Embryonic facial prominence (tissue), 1 donor: ENCODE measurements around the gene ITPR2.
"Not testable (repeated sequence)": the region's sequence is repeated elsewhere in the genome, so short reads cannot be mapped to it uniquely, and the experiment has no call there.

Experiments used
- DNase-seq: peaks from one replicate; pipeline ENCODE4 v3.0.0-alpha.2; 2016; ENCODE audit errors: extremely low spot score

Gene ITPR2

GRCh38 chr12:26627335-26627734, 205.7 kb downstream of the ITPR2 start:
- no peak for DNase-seq

GRCh38 chr12:26623136-26623535, 209.9 kb downstream of the ITPR2 start:
- DNase-seq = no peak

GRCh38 chr12:26622601-26623000, 210.4 kb downstream of the ITPR2 start:
- DNase-seq = no peak

- no peak for DNase-seq
Observed at GRCh38 chr12:26621932-26622331, 211.1 kb downstream of the ITPR2 start.

DNA sequence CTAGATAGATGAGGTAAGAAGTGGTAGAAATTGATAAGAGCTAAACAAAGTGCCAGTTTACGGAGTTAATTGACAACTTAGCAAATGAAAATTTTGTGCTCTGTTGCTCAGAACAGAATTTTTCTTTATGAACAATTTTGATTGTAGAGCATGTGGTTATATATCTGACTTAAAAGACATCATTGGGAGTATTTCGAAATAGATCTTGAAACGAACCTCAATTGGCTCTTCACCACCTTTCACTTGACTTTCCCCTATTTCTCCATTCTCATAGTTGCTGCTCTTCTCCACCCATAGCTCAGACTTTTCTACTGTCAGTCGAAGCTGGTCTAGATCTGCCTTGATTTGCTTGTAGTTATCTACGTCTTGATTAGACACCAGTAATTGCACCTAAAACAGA, 212.1 kb downstream of the ITPR2 start:
- DNase-seq = no peak

GRCh38 chr12:26617513-26617912, 215.5 kb downstream of the ITPR2 start:
- DNase-seq = no peak

DNA sequence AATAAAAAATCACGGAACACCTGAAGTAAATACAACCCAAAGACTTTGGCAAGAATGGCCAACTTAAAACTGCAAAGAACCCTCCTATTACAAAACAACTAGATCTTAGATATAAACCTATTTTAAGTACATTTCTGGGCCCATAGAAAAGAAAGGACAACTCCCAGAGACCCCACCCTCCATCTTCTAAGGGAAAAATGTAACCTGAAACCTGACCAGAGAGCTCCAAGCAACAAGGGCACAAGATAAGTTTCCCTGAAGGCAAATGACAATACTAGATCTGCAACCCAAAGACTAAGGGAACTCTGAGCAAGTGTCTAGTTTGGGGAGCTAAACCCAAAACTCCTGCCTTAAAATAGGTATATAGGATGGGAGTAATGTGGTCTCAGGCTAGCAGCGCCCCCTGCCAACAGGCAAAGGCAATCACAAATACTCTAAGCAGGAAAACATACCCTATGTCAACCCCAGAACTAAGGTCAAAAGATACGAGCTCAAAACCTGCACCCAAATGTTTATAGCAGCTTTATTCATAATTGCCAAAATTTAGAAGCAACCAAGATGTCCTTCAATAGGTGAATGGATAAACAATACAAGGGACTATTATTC, 218.9 kb downstream of the ITPR2 start:
- DNase-seq = no peak

DNA sequence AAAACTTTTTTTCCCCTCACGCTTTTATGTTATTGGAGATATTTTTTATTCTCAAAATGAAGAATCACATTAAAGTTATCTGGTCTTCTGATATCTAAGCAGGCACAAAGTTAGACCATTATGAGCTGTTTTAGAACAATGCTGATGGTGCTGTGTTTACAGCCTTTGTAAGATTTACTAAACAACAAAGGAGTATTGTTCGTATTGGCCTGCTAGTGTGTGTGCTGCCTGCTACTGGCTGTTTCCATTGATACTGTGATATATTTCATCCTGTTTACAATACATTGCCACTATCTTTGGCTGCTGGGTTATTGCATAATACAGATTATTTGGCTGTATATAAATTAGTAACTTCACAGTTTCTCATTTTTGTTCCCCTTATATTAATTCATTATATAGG, 220.8 kb downstream of the ITPR2 start:
- DNase-seq = no peak

GRCh38 chr12:26611598-26611997, 221.4 kb downstream of the ITPR2 start:
- no peak for DNase-seq

DNA sequence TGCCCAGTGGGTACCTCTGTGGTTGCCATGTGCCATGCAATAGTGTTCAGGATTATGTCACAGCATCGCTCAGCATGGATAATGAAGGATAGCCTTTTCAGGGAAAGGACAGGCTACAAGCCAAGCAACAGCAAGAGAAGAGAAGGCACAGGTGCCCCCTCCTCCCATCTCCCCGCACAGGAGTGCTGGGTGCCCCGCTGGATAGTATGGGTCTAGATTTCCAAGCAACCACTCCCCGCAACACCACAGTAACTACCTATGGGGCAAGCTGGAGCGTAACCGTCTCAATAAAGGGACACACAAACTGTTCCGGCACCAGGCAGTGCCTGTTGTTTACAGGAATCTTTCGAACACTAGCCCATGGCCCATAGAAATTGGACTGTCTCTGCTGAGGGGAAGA, 222.2 kb downstream of the ITPR2 start:
- no peak for DNase-seq

DNA sequence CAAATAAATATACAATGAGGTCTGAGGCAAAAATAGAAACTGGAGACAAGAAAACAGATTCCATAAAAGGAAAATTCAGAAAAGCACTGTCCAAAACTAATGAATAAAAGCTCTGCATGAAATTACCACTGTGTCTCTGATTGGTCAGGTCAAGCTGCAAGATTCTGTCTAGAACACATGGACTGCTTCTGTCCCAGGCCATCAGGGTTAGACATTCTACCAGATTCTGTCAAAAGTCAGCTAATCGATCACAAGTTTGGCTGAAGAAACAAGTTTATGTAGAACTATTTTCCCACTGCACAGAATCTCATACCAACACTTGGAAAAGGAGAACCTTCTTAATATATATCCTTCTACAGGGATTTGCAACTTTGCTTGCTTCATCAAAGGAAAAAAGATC, 223.0 kb downstream of the ITPR2 start:
- no peak for DNase-seq

GRCh38 chr12:26608706-26609105, 224.3 kb downstream of the ITPR2 start:
- no peak for DNase-seq

GRCh38 chr12:26608273-26608672, 224.7 kb downstream of the ITPR2 start:
- DNase-seq = no peak

DNA sequence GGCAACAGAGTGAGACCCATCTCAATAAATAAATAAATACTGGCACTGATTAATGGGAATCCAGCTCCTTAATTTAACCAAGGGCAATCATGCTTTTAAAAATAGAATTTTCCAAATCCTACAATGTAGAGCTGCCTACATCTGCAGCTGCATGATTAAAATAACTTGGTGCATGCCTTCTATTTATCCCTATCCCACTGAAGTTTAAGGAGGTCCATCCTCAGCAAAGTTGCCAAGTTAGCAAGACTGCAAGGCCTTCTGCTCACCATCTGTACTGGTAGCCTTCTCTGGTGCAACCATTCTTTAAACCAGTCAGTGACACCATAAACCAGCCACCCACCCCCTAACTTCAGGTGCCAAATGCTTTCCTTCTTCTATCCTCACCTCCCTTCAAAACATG, 226.1 kb downstream of the ITPR2 start:
- DNase-seq = no peak

GRCh38 chr12:26604813-26605212, 228.2 kb downstream of the ITPR2 start:
- not testable (repeated sequence) for DNase-seq

DNA sequence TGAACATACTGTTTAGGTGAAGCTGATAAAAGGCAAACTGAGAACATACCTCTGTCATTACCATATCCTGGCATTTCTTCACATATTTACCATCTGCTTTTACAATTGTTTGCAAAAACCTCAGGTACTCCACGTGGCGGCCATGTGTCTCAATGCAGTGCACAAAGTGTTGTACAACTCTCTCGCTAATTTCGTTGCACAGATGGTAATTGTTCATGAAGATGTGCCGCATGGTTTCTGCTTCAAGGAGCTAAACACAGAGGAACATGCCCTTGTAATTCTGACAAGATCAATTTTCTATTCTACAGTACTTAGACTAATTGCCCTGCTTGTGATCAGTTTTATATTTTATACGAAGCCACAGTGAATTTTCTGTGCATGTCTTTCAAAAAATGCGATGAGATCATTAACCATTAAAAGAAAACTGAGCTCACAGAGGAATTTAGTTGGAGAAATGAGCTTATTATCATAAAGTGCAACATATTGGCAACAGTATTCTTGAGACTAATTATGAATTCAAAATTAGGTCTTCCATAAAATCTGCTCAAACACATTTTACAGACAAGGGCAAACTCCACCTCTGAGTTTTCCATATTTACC, 233.8 kb downstream of the ITPR2 start:
- DNase-seq = no peak

DNA sequence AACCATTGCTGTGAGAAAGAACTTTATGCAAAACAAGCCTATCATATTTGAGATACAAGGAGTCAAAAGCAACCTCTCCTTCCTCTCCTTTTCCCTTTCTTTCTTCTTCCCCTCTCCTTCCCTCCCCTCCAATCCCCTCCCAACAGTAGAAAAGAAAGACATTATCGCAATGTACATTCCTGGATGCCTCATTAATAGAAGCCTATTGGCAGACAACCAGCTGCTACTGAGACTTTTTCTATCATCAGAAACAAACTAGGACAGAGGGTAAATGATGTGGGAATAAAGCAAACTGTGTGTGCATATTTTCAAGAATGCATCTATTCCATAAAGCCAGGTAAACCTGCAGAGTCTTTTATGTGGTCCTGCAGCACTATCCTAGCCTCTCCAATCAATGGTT, 237.2 kb downstream of the ITPR2 start:
- DNase-seq = no peak

DNA sequence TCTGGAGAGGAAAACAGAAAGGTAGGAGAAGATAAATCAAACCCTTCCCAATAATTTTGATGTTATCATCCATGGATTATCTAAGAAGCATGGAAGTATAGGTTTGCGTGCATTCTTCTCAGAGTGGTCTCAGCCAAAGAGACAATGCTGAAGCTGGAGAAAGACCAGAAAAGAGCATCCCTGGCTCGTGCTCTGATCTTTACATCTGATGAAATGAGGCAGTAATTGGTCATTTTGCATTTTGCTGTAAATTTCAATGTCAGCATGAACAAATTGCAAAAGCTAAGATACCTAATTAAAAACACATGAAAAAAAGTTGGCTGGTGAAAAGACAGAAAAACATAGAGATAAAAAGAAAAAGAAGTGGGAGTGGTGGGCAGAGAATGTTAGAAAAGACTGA, 252.4 kb downstream of the ITPR2 start:
- DNase-seq = no peak

- DNase-seq = no peak
Observed at GRCh38 chr12:26576266-26576665, 256.7 kb downstream of the ITPR2 start.

DNA sequence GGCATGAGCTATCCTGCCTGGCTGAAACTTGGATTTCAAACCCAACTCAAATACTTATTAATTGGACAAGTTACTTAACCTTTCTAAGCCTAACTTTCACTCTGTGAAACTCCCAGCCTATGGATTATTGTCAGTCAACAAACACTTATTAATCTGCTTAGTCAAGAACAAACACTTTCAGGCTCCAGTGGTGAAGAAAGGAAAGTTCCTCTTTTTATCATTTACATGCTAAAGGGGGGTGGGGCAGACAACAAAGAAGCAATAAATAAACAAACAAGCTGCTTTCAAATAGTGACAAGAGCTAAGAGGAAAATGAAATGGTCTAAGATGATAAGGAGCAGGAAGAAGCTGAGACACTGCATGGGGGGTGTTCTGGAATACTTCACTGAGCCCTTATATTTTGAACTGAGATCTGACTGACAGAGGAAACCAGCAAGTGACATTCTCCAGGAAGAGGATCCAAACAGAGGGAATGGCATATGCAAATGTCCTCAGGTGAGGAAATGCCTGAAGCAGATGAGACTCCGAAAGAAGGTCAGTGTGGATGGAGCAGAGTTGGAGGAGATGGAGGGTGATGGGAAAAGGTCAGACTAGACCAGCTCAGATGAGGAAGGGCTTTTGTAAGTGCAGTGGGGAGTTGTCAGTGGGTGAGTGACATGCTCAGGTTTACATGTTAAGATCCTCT, 259.6 kb downstream of the ITPR2 start:
- DNase-seq = no peak

DNA sequence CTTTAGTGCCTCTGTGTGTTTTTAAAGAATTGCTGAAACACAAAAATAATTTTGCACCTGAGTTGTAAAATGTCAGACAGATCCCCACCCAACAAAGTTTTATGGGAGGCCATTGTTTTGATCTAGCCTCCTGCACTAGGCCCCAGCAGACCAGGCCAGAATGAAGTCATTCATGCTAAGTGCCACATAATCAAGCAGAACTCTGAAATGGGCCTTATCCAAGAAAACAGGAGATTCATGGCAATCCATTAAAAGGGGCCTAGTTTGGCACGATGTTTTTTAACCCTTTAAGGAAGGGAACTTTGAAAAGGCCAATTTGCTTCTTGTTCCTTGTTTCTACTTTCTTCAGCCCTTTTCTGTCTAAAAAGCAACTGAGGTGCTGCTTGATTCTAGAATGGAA, 260.9 kb downstream of the ITPR2 start:
- DNase-seq = no peak

GRCh38 chr12:26571560-26571959, 261.4 kb downstream of the ITPR2 start:
- no peak for DNase-seq

DNA sequence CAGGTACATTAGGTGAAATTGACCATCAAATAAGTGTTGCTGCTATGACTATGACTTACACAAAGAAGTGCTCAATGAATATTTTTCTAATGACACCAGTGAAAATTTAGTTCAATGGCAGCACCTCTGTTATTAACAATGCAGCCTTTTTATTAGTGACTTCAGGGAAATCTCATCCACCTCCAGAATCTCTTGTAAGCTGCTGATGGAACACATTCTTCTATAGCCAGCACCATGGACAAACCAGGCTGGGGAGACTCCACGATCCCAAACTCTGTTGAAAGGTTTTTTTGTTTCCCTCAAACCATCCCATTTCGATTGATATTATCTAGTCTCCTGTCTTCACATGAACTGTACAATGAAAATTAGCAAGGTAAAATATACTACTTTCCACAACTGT, 265.9 kb downstream of the ITPR2 start:
- DNase-seq = no peak

- DNase-seq = no peak
Observed at GRCh38 chr12:26566675-26567074, 266.3 kb downstream of the ITPR2 start.
